Right lobe of liver (tissue), 6 donors: ENCODE results near the gene NHSL2. TPM values are rescaled to one million over a fixed set of nuclear protein-coding genes. Genes with fewer than 3 reads are reported as not detected.

Experiments used
- ATAC-seq, 4 donors: fragments of 200-7000 bp; cut with Tn5 transposase; one replicate each; pipeline ENCODE4 v1.9.1; 2020; ENCODE audit warnings: mild to moderate bottlenecking in 4 of 4, moderate library complexity in 4 of 4
- DNase-seq, 3 donors: peaks; one replicate each; pipeline ENCODE4 v3.0.0-alpha.2; 2020
- H3K27ac ChIP-seq, 3 donors: fragments of 200-600 bp; one replicate each; pipeline ENCODE4 v1.8.0; 2022
- H3K27me3 ChIP-seq, 2 donors: fragments of 200-600 bp; one replicate each; pipeline ENCODE4 v1.8.0; 2022
- H3K36me3 ChIP-seq, 4 donors: fragments of 200-600 bp; sonication (generic) in 1 of 4; one replicate each; pipeline versions ENCODE4 v1.5.1 to v1.8.0; 2017 to 2022; ENCODE audit warnings: control low read depth in 1 of 4
- H3K4me1 ChIP-seq, 4 donors: fragments of 200-600 bp; sonication (generic) in 1 of 4; one replicate each; pipeline versions ENCODE4 v1.5.1 to v1.8.0; 2017 to 2022; ENCODE audit warnings: control low read depth in 1 of 4
- H3K4me3 ChIP-seq, 3 donors: fragments of 200-600 bp; one replicate each; pipeline ENCODE4 v1.8.0; 2022
- H3K9me3 ChIP-seq, 4 donors: fragments of 200-600 bp; sonication (generic) in 1 of 4; one replicate each; pipeline versions ENCODE4 v1.5.1 to v1.8.0; 2017 to 2022; ENCODE audit warnings: control low read depth in 1 of 4
- CTCF ChIP-seq, 4 donors: fragments of 200-600 bp in 3 of 4; fragments of 450-650 bp in 1 of 4; IDR thresholded peaks; one replicate each; pipeline versions ENCODE4 v1.5.1 to v1.8.0; 2016 to 2022; ENCODE audit warnings: antibody characterized with exemption in 4 of 4, mild to moderate bottlenecking in 2 of 4
- POLR2A ChIP-seq: fragments of 450-650 bp; IDR thresholded peaks from one replicate; pipeline ENCODE4 v1.6.1; 2017; ENCODE audit warnings: antibody characterized with exemption, mild to moderate bottlenecking
- WGBS: methylation state at CpG from one replicate; pipeline ENCODE4 v1.1.6; 2018; ENCODE audit warnings: low coverage, low lambda C conversion rate; ENCODE audit not compliant: insufficient coverage; ENCODE audit errors: missing lambda C conversion rate; 5-methylcytosine and 5-hydroxymethylcytosine counted together
- intact Hi-C, 2 donors: fragments of 100-400 bp; cut with DNase I; formaldehyde crosslinking; loops; one replicate each; pipeline versions ENCODE4 v1.11.2 to v1.14.1; 2022
- total RNA-seq, 6 experiments: library from RNA; depleted of rRNA in 2 of 6; stranded (reverse); fragments of >200 nt in 2 of 6; fragmentation: NEBNext Ultra II Directional in 3 of 6; extraction: Animal tissue kit (Norgen Biotek cat#: 25700) in 3 of 6; gene quantifications; one replicate each; pipeline versions ENCODE4 v1.1.0 to v1.2.4, GENCODE V29; 2016 to 2023
- donor health status: DM: no; HTN: yes; CAD: no.
- donor health status: DM: no; HTN: no; CAD: no.
- donor health status: DM: no; HTN: no; CAD: no.
- donor health status: DM: no; HTN: yes; CAD: no.
- donor health status: DM: no; HTN: yes; CAD: no.

NHSL2 gene
- total RNA-seq, 6 experiments from 2014 or later, result 0.81 to 2.1 (median 1.3) TPM

GRCh38 chrX:72130762-72131250 is 220.2 kb downstream of the NHSL2 start:
- ATAC-seq (no peak), DNase-seq (no peak)
- H3K27ac ChIP-seq, result no peak overlapping the region

GRCh38 chrX:72131317-72132294 is 221.0 kb downstream of the NHSL2 start, which contains the start of gene RTL5:
Gene RTL5 (minus strand): TSS chrX:72131915.
- DNase-seq, result peak; percentile 75 to 85 (median 80)
- Histone ChIP-seq H3K4me1 (peaks cover 0 to 5% (median 2%) of the 10 kb centered on the region in 4 donors), H3K4me3 (peak within 1 kb of the TSS; percentile 31 to 49 (median 47)), H3K27ac (no peak within 1 kb of the TSS), H3K27me3 (no peaks in the 10 kb centered on the region), H3K36me3 (no peaks in the 10 kb centered on the region), H3K9me3 (no peaks in the 10 kb centered on the region)
- TF ChIP-seq CTCF (IDR thresholded peaks at IDR 0.05) (no peak), POLR2A (no peak)
- peak; percentile 87 to 91 (median 90) for ATAC-seq
- intact Hi-C loops, result loop anchor here in 1 of 2 donors (10.0 kb wide), 1 partner anchor 137 kb away; no protein-coding TSS in a partner anchor
- WGBS, result 38% methylated on average over 18 of the region's 106 CpGs

More at GRCh38 chrX:72130762-72131250, 220.2 kb downstream of the NHSL2 start:
- no peak for TF ChIP-seq POLR2A
- TF ChIP-seq CTCF (IDR thresholded peaks at IDR 0.05), result no peak
- Histone ChIP-seq H3K4me1 (peaks cover 0 to 5% (median 2%) of the 10 kb centered on the region in 4 donors), H3K27me3 (no peaks in the 10 kb centered on the region), H3K4me3 (peak overlapping the region; percentile 31 to 49 (median 47)), H3K36me3 (no peaks in the 10 kb centered on the region), H3K9me3 (no peaks in the 10 kb centered on the region)
- intact Hi-C loops, result loop anchor here in 1 of 2 donors (10.0 kb wide), 1 partner anchor 136 kb away; no protein-coding TSS in a partner anchor
- WGBS, result 50% methylated on average over 2 of the region's 30 CpGs

- intact Hi-C loops, result loop anchor here in 1 of 2 donors (10.0 kb wide), 1 partner anchor 138 kb away; no protein-coding TSS in a partner anchor
Measured at GRCh38 chrX:72132456-72132855, 221.8 kb downstream of the NHSL2 start.

More at GRCh38 chrX:72132456-72132855, 221.8 kb downstream of the NHSL2 start:
- 75% methylated on average over 1 of the region's 3 CpGs for WGBS
- peaks cover 0 to 5% (median 2%) of the 10 kb centered on the region in 4 donors for H3K4me1 ChIP-seq
- DNase-seq (no peak), ATAC-seq (no peak)
- no peaks in the 10 kb centered on the region for H3K9me3 ChIP-seq
- TF ChIP-seq CTCF (IDR thresholded peaks at IDR 0.05) (no peak), POLR2A (no peak)
- H3K36me3 ChIP-seq, result no peaks in the 10 kb centered on the region
- no peak overlapping the region for H3K27ac ChIP-seq
- H3K27me3 ChIP-seq, result no peaks in the 10 kb centered on the region
- H3K4me3 ChIP-seq, result peak overlapping the region in 1 of 3 donors; percentile 47
